Kidney epithelial cell (primary cell): Measurements from ENCODE around the gene CLIP2. TPM values are rescaled to one million over a fixed set of nuclear protein-coding genes. Genes with fewer than 3 reads are reported as not detected.

Experiments used
- DNase-seq: peaks from one replicate; pipeline ENCODE4 v3.0.0-alpha.2; 2010; ENCODE audit warnings: low read depth
- H3K27me3 ChIP-seq: 2 replicates; pipeline ENCODE4 v1.6.0; 2011; ENCODE audit warnings: low read length; ENCODE audit not compliant: control insufficient read depth, insufficient read depth
- H3K36me3 ChIP-seq: 2 replicates; pipeline ENCODE4 v1.5.1; 2011; ENCODE audit warnings: low read length; ENCODE audit not compliant: control insufficient read depth, insufficient read depth
- H3K4me3 ChIP-seq: 2 replicates; pipeline ENCODE4 v1.5.1; 2011; ENCODE audit warnings: low read depth, mild to moderate bottlenecking, control low read depth, low read length
- total RNA-seq: library from RNA; depleted of rRNA; stranded (reverse); fragments of >200 nt; gene quantifications from 2 replicates; pipeline ENCODE4 v1.2.3, GENCODE V29; 2015
- TF ChIP-seq, protein P1 (sequence below): IDR thresholded peaks from 2 replicates; pipeline ENCODE4 v1.5.1; 2011; ENCODE audit warnings: mild to moderate bottlenecking, moderate library complexity, low read length, control low read depth, inconsistent platforms; ENCODE audit not compliant: insufficient read depth, poor library complexity, severe bottlenecking

Gene CLIP2
- total RNA-seq, 1 donor from 2014 or later: 46.3 TPM

DNA sequence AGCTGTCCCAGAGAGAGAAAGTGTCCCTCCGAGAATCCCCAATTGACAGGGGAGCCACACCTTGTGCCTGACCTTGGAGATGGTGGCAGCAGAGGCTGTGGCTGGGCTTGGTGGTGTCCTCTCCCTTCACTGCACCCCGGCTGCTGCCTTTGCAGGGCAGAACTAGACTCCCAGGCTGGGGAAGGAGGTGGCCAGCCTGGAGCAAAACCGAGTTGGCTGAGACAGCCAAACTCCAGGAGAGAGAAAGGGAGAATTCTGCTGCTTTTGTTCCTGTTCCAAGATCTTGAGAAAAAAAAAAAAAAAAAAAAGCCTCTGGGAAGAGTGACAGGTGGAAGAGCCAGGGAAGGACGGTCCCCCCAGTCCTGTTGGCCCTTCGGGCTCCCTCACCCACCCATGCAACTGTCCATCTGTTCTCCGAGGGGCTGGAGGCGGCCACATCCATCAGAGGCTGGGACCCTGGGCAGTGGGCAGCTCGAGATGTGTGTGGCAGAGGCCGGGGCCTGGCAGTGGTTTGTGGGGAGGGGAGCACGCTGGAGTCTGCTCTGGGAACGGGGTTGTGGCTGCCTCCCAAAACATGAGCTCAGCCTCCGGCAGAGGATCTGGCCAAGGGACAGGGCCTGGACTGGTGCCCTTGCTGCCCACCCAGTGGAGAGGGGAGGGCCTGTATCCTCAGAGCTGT is 35.5 kb downstream of the CLIP2 start:
- Histone ChIP-seq H3K36me3 (no peaks in the 10 kb centered on the region), H3K27me3 (no peaks in the 10 kb centered on the region), H3K4me3 (no peak overlapping the region)
- no peak for DNase-seq
- TF ChIP-seq, protein P1, sequence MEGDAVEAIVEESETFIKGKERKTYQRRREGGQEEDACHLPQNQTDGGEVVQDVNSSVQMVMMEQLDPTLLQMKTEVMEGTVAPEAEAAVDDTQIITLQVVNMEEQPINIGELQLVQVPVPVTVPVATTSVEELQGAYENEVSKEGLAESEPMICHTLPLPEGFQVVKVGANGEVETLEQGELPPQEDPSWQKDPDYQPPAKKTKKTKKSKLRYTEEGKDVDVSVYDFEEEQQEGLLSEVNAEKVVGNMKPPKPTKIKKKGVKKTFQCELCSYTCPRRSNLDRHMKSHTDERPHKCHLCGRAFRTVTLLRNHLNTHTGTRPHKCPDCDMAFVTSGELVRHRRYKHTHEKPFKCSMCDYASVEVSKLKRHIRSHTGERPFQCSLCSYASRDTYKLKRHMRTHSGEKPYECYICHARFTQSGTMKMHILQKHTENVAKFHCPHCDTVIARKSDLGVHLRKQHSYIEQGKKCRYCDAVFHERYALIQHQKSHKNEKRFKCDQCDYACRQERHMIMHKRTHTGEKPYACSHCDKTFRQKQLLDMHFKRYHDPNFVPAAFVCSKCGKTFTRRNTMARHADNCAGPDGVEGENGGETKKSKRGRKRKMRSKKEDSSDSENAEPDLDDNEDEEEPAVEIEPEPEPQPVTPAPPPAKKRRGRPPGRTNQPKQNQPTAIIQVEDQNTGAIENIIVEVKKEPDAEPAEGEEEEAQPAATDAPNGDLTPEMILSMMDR: no peak

DNA sequence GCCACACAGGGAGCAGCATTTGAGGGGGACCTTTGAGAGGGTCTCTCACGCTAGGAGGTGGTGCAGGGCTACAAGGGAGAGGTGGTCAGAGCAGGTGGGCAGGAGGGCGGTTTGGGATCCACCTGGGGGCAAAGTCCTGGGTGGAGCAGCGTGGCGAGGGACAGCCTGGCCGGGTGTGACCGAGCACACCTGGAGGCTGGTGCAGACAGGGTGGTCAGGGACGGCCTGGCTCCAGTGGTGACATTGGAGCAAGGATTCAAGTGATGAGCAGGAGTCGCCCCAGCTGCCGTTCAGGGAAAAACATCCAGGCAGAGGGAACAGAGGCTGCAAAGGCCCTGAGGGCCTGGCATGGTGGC is 36.0 kb downstream of the CLIP2 start:
- DNase-seq: no peak
- Histone ChIP-seq H3K36me3 (no peaks in the 10 kb centered on the region), H3K4me3 (no peak overlapping the region), H3K27me3 (no peaks in the 10 kb centered on the region)
- TF ChIP-seq, protein P1: no peak

DNA sequence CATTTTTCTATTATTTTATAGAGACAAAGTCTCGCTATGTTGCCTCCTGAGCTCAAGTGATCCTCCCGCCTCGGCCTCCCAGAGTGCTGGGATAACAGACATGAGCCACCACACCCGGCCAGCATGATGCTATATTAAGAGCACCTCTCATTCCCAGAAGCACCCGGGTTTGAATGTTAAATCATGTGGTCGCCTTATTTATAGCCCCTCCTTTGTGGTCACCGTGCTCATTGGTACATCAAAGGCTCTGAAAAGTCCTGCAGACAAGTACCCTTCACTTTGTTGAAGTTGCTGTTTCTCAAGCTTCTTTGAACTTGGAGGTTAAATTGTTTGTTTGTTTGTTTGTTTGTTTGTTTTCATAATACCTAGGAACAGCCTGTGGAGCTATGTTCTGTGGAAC is 40.0 kb downstream of the CLIP2 start:
- Histone ChIP-seq H3K27me3 (no peaks in the 10 kb centered on the region), H3K36me3 (no peaks in the 10 kb centered on the region), H3K4me3 (no peak overlapping the region)
- TF ChIP-seq, protein P1: no peak
- DNase-seq: no peak

DNA sequence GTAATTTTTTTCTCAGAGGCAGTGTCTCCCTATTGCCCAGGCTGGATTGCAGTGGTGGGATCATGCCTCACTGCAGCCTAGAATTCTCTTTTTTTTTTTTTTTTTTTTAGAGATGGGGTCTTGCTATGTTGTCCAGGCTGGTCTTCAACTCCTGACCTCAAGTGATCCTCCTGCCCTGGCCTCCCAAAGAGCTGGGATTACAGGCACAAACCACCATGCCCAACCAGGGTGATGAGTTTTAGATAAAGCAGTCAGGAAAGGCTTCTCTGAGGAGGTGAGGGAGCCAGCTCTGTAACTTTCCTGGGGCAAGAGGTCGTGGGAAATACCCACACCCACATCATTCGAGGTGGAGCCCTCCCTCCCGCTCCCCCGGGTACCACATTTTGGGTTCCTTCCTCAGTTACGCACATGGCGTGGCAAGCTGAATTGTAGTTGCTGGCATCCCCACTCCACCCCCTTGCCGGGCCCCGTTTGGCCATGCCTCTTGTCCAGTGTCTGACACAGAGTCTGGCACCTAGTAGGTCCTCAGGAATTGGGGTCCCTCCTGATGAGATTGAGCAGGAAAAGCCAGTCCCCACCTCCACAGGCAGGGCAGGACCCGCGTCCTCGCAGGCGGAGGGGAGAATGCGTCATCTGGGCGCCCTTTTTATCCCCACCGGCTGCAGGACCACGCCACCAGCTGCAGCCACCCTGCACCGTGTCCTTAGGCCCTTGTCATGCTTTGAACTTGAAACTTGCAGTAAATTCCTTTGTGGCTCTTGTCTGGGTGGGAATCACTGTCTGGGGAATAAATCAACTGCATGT is 43.4 kb downstream of the CLIP2 start:
- TF ChIP-seq, protein P1: no peak
- DNase-seq: no peak
- Histone ChIP-seq H3K4me3 (no peak overlapping the region), H3K27me3 (no peaks in the 10 kb centered on the region), H3K36me3 (no peaks in the 10 kb centered on the region)

DNA sequence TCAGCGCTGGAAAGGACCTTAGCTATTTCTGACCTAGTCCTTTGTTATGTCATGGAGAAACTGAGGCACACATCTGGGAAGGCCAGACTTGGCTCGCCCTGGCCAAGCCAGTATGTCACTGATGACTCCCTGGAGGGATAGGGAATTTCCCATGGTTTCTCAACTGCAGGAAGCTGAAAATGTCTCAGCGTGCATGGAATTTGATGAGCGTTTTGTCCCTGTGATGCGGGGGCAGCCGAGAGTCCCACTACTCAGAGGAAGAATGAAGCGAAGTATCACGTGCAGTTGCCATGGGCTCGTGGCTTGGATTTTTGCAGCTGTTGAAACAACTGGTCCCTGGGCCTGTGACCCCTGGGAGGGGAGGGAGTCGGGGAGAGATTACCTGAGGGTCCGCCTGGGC is 44.8 kb downstream of the CLIP2 start:
- TF ChIP-seq, protein P1: no peak
- no peaks in the 10 kb centered on the region for H3K36me3 ChIP-seq
- DNase-seq: no peak
- H3K4me3 ChIP-seq: no peak overlapping the region
- H3K27me3 ChIP-seq: no peaks in the 10 kb centered on the region

DNA sequence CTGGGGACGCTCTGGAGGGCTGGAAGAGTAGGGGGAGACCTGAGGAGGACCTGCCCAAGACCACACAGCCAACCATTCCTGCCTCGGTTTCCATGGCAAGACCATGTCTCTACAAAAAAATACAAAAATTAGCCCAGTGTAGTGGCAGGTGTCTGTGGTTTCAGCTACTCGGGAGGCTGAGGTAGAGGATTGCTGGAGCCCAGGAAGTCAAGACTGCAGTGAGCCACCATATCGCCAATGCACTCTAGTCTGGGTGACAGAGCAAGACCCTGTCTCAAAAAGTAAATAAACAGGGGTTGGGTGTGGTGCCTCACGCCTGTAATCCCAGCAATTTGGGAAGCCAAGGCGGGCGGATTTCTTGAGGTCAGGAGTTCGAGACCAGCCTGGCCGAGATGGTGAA is 48.7 kb downstream of the CLIP2 start:
- H3K4me3 ChIP-seq: no peak overlapping the region
- no peaks in the 10 kb centered on the region for H3K27me3 ChIP-seq
- H3K36me3 ChIP-seq: no peaks in the 10 kb centered on the region
- TF ChIP-seq, protein P1: no peak
- no peak for DNase-seq
